ENCODE measurements around the gene MYZAP. TPM values are rescaled to one million over a fixed set of nuclear protein-coding genes. Genes with fewer than 3 reads are reported as not detected.

Gene MYZAP
- total RNA-seq, 1 experiment from 2014 or later: 6.0 TPM

- ATAC-seq (no peak), DNase-seq (no peak)
- no peaks in the 10 kb centered on the region for H3K4me1 ChIP-seq (ENCODE audit: insufficient read depth, low read length)
- ChIA-PET POLR2A (ENCODE audit: unreplicated experiment) (no interaction called here), CTCF (no interaction called here)
- TF ChIP-seq EZH2 (IDR thresholded peaks at IDR 0.05; ENCODE audit: low read length, unreplicated experiment) (no peak), CTCF (conservative IDR thresholded peaks at IDR 0.05; ENCODE audit: low read depth, low read length) (no peak), EZH2phosphoT487 (IDR thresholded peaks at IDR 0.05; ENCODE audit: borderline replicate concordance, low read length) (no peak)
- no peaks in the 10 kb centered on the region for H3K9me2 ChIP-seq (replicated peaks; ENCODE audit: low read length)
- no peaks in the 10 kb centered on the region for H4K20me1 ChIP-seq (ENCODE audit: low read length)
- intact Hi-C loops (cut with micrococcal nuclease): no loop called here
- H3K27ac ChIP-seq (ENCODE audit: low read length): no peak overlapping the region
- no peaks in the 10 kb centered on the region for H3F3A ChIP-seq (ENCODE audit: low read length, unreplicated experiment)
- no peak overlapping the region for H3K9ac ChIP-seq (ENCODE audit: low read length)
- no peak overlapping the region for H3K4me2 ChIP-seq (ENCODE audit: low read length)
- no peaks in the 10 kb centered on the region for H3K79me2 ChIP-seq (ENCODE audit: low read length)
- no peaks in the 10 kb centered on the region for H3K36me3 ChIP-seq (ENCODE audit: low read depth, low read length)
- BruUV-seq (replicated peaks): no TSS peak
- no peaks in the 10 kb centered on the region for H3K9me3 ChIP-seq (ENCODE audit: low read length)
- no peak overlapping the region for H3K4me3 ChIP-seq (ENCODE audit: low read length)
- no peaks in the 10 kb centered on the region for H3K27me3 ChIP-seq (ENCODE audit: low read length)
- no peak overlapping the region for H2AFZ ChIP-seq (ENCODE audit: low read length)
Measured at GRCh38 chr15:57726411-57726810, 134.7 kb downstream of the MYZAP start.

GRCh38 chr15:57727031-57727430 is 135.3 kb downstream of the MYZAP start:
- H3K4me2 ChIP-seq (ENCODE audit: low read length): no peak overlapping the region
- H3K79me2 ChIP-seq (ENCODE audit: low read length): no peaks in the 10 kb centered on the region
- intact Hi-C loops (cut with micrococcal nuclease): no loop called here
- H3K9ac ChIP-seq (ENCODE audit: low read length): no peak overlapping the region
- no TSS peak for BruUV-seq (replicated peaks)
- H3K36me3 ChIP-seq (ENCODE audit: low read depth, low read length): no peaks in the 10 kb centered on the region
- ChIA-PET CTCF (no interaction called here), POLR2A (ENCODE audit: unreplicated experiment) (no interaction called here)
- no peak for TF ChIP-seq EZH2 (IDR thresholded peaks at IDR 0.05; ENCODE audit: low read length, unreplicated experiment)
- no peaks in the 10 kb centered on the region for H4K20me1 ChIP-seq (ENCODE audit: low read length)
- H3K4me1 ChIP-seq (ENCODE audit: insufficient read depth, low read length): no peaks in the 10 kb centered on the region
- ATAC-seq: no peak
- H2AFZ ChIP-seq (ENCODE audit: low read length): no peak overlapping the region
- H3K9me3 ChIP-seq (ENCODE audit: low read length): no peaks in the 10 kb centered on the region
- no peak for DNase-seq
- H3K9me2 ChIP-seq (replicated peaks; ENCODE audit: low read length): no peaks in the 10 kb centered on the region
- no peak overlapping the region for H3K4me3 ChIP-seq (ENCODE audit: low read length)
- no peaks in the 10 kb centered on the region for H3K27me3 ChIP-seq (ENCODE audit: low read length)
- H3K27ac ChIP-seq (ENCODE audit: low read length): no peak overlapping the region
- H3F3A ChIP-seq (ENCODE audit: low read length, unreplicated experiment): no peaks in the 10 kb centered on the region

DNA sequence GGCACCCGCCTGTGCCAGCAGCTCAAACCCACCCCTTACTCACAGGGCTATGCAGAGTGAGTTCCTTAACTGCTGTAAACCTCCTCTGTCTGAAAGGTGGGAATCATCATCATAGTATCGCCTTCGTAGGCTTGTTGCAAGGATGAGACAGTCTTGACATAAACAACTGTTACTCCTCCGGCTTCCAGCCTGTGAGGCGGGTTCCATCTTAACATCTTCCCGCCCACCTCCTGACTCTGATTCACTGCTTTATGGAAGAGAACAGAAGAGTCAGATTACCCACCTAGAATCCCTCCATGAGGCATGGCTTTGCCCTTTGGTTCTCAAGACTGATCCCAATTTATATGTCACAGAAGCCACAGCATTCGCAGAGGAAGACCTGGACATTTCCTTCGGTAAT is 136.7 kb downstream of the MYZAP start:
- H3K4me3 ChIP-seq (ENCODE audit: low read length): no peak overlapping the region
- H3K27ac ChIP-seq (ENCODE audit: low read length): no peak overlapping the region
- H3K79me2 ChIP-seq (ENCODE audit: low read length): no peaks in the 10 kb centered on the region
- no peak for TF ChIP-seq CTCF (conservative IDR thresholded peaks at IDR 0.05; ENCODE audit: low read depth, low read length)
- no peak for TF ChIP-seq EZH2 (IDR thresholded peaks at IDR 0.05; ENCODE audit: low read length, unreplicated experiment)
- TF ChIP-seq EZH2phosphoT487 (IDR thresholded peaks at IDR 0.05; ENCODE audit: borderline replicate concordance, low read length): no peak
- H3K9ac ChIP-seq (ENCODE audit: low read length): no peak overlapping the region
- no peak overlapping the region for H2AFZ ChIP-seq (ENCODE audit: low read length)
- H3K9me2 ChIP-seq (replicated peaks; ENCODE audit: low read length): no peaks in the 10 kb centered on the region
- peaks cover 4% of the 10 kb centered on the region; the same call in 1 of the 2 replicates for H3K4me1 ChIP-seq (ENCODE audit: insufficient read depth, low read length)
- ChIA-PET POLR2A (ENCODE audit: unreplicated experiment) (no interaction called here), CTCF (no interaction called here)
- intact Hi-C loops (cut with micrococcal nuclease): no loop called here
- DNase-seq: no peak
- no peaks in the 10 kb centered on the region for H3F3A ChIP-seq (ENCODE audit: low read length, unreplicated experiment)
- no peaks in the 10 kb centered on the region for H4K20me1 ChIP-seq (ENCODE audit: low read length)
- no peak overlapping the region for H3K4me2 ChIP-seq (ENCODE audit: low read length)
- H3K36me3 ChIP-seq (ENCODE audit: low read depth, low read length): no peaks in the 10 kb centered on the region
- H3K9me3 ChIP-seq (ENCODE audit: low read length): no peaks in the 10 kb centered on the region
- ATAC-seq: no peak
- no TSS peak for BruUV-seq (replicated peaks)
- no peaks in the 10 kb centered on the region for H3K27me3 ChIP-seq (ENCODE audit: low read length)

Data from PC-3 (cell line).